Osteoblast (primary cell): Measurements from ENCODE around the gene BOLA3. TPM values are rescaled to one million over a fixed set of nuclear protein-coding genes. Genes with fewer than 3 reads are reported as not detected.

Experiments
- DNase-seq: peaks from one replicate; pipeline ENCODE4 v3.0.0; 2011; ENCODE audit warnings: low spot score, mixed read lengths; ENCODE audit not compliant: insufficient read length; ENCODE audit errors: missing footprints
- H2AFZ ChIP-seq: 2 replicates; pipeline ENCODE4 v1.6.0; 2011; ENCODE audit warnings: mild to moderate bottlenecking, low read length
- H3K27ac ChIP-seq: 2 replicates; pipeline ENCODE4 v1.5.1; 2011; ENCODE audit warnings: mild to moderate bottlenecking, low read depth, low read length, moderate library complexity
- H3K27me3 ChIP-seq: 2 replicates; pipeline ENCODE4 v1.6.0; 2012; ENCODE audit warnings: mild to moderate bottlenecking, control low read depth, inconsistent platforms, low read length, moderate library complexity; ENCODE audit not compliant: insufficient read depth
- H3K36me3 ChIP-seq: 2 replicates; pipeline ENCODE4 v1.5.1; 2011; ENCODE audit warnings: mild to moderate bottlenecking, low read length, control low read depth, moderate library complexity; ENCODE audit not compliant: insufficient read depth
- H3K4me1 ChIP-seq: 2 replicates; pipeline ENCODE4 v1.5.1; 2011; ENCODE audit warnings: mild to moderate bottlenecking, low read length, control low read depth, moderate library complexity; ENCODE audit not compliant: insufficient read depth
- H3K4me2 ChIP-seq: 2 replicates; pipeline ENCODE4 v1.6.0; 2011; ENCODE audit warnings: mild to moderate bottlenecking, low read length; ENCODE audit not compliant: insufficient read depth
- H3K4me3 ChIP-seq: fragments of 200-600 bp; sonication (generic); 3 replicates; pipeline ENCODE4 v1.5.1; 2012; ENCODE audit warnings: mild to moderate bottlenecking, low read length, inconsistent platforms; ENCODE audit not compliant: insufficient read depth
- H3K79me2 ChIP-seq: 2 replicates; pipeline ENCODE4 v1.6.0; 2012; ENCODE audit warnings: mild to moderate bottlenecking, low read length, control low read depth, inconsistent platforms; ENCODE audit not compliant: insufficient read depth
- H3K9me3 ChIP-seq: 2 replicates; pipeline ENCODE4 v1.5.1; 2011; ENCODE audit warnings: low read depth, low read length, control low read depth
- H4K20me1 ChIP-seq: 2 replicates; pipeline ENCODE4 v1.6.0; 2012; ENCODE audit warnings: mild to moderate bottlenecking, low read length, control low read depth; ENCODE audit not compliant: insufficient read depth
- CTCF ChIP-seq: IDR thresholded peaks from 2 replicates; pipeline ENCODE4 v1.5.1; 2011; ENCODE audit warnings: mild to moderate bottlenecking, low read depth, low read length, moderate library complexity; ENCODE audit errors: extremely low read depth
- total RNA-seq: library from RNA; depleted of rRNA; stranded (reverse); fragments of >200 nt; gene quantifications from 2 replicates; pipeline ENCODE4 v1.2.3, GENCODE V29; 2012

Gene BOLA3
- total RNA-seq, 1 donor = 17.4 TPM

- Histone ChIP-seq H3K36me3 (peaks cover 91% of the 10 kb centered on the region), H3K9me3 (no peaks in the 10 kb centered on the region), H3K4me3 (no peak overlapping the region), H3K27me3 (no peaks in the 10 kb centered on the region), H3K4me2 (no peak overlapping the region), H4K20me1 (peaks cover 5% of the 10 kb centered on the region), H2AFZ (no peak overlapping the region), H3K4me1 (no peaks in the 10 kb centered on the region), H3K79me2 (peaks cover 43% of the 10 kb centered on the region), H3K27ac (no peak overlapping the region)
- no peak for TF ChIP-seq CTCF
- no peak for DNase-seq
These were observed 15.2 kb upstream of the BOLA3 start for GRCh38 chr2:74162951-74163350.

- H3K27ac ChIP-seq = no peak overlapping the region
- no peaks in the 10 kb centered on the region for H3K9me3 ChIP-seq
- H2AFZ ChIP-seq = no peak overlapping the region
- peaks cover 68% of the 10 kb centered on the region for H3K36me3 ChIP-seq
- H3K79me2 ChIP-seq = peaks cover 9% of the 10 kb centered on the region
- H3K27me3 ChIP-seq = no peaks in the 10 kb centered on the region
- no peak overlapping the region for H3K4me2 ChIP-seq
- H3K4me1 ChIP-seq = no peaks in the 10 kb centered on the region
- DNase-seq = no peak
- no peak for TF ChIP-seq CTCF
- no peak overlapping the region for H3K4me3 ChIP-seq
- peaks cover 5% of the 10 kb centered on the region for H4K20me1 ChIP-seq
These were observed 8.1 kb upstream of the BOLA3 start for GRCh38 chr2:74155830-74156229.

GRCh38 chr2:74152954-74153353, 5.2 kb upstream of the BOLA3 start:
- Histone ChIP-seq H3K36me3 (peaks cover 44% of the 10 kb centered on the region), H3K4me3 (no peak overlapping the region)

More at GRCh38 chr2:74152954-74153353, 5.2 kb upstream of the BOLA3 start:
- no peak for DNase-seq
- Histone ChIP-seq H3K27me3 (no peaks in the 10 kb centered on the region), H3K27ac (no peak overlapping the region), H3K4me1 (peaks cover 8% of the 10 kb centered on the region), H4K20me1 (peaks cover 3% of the 10 kb centered on the region), H2AFZ (no peak overlapping the region), H3K9me3 (no peaks in the 10 kb centered on the region), H3K4me2 (no peak overlapping the region), H3K79me2 (peaks cover 2% of the 10 kb centered on the region)
- TF ChIP-seq CTCF = no peak
